Mucosa of stomach (tissue), 1 donor: ENCODE results near the gene CNOT9.
A peak's percentile ranks its signal among the peaks of the same experiment; 100 is the strongest.

Experiments
- H3K27me3 ChIP-seq: one replicate; pipeline ENCODE4 v1.7.0; 2013; ENCODE audit warnings: mild to moderate bottlenecking, low read length; ENCODE audit not compliant: control insufficient read depth, insufficient read depth
- H3K36me3 ChIP-seq: one replicate; pipeline ENCODE4 v1.7.0; 2013; ENCODE audit warnings: low read length; ENCODE audit not compliant: control insufficient read depth, insufficient read depth
- H3K4me1 ChIP-seq: one replicate; pipeline ENCODE4 v1.7.0; 2013; ENCODE audit warnings: mild to moderate bottlenecking, low read length; ENCODE audit not compliant: control insufficient read depth, insufficient read depth
- H3K4me3 ChIP-seq: one replicate; pipeline ENCODE4 v1.7.0; 2013; ENCODE audit warnings: low read length
- H3K9ac ChIP-seq: one replicate; pipeline ENCODE4 v1.7.0; 2013; ENCODE audit warnings: mild to moderate bottlenecking, low read length, moderate library complexity
- H3K9me3 ChIP-seq: one replicate; pipeline ENCODE4 v1.7.0; 2013; ENCODE audit warnings: mild to moderate bottlenecking, low read length, moderate library complexity; ENCODE audit not compliant: control insufficient read depth
- donor health status: Pancreatic carcinoma.

CNOT9 gene

GRCh38 chr2:218557941-218558340 is 10.7 kb upstream of the CNOT9 start:
- no peaks in the 10 kb centered on the region for H3K9me3 ChIP-seq
- no peak overlapping the region for H3K4me3 ChIP-seq
- H3K9ac ChIP-seq, result no peak overlapping the region
- no peaks in the 10 kb centered on the region for H3K4me1 ChIP-seq
- H3K27me3 ChIP-seq, result no peaks in the 10 kb centered on the region
- H3K36me3 ChIP-seq, result peaks cover 4% of the 10 kb centered on the region

GRCh38 chr2:218558986-218559385 is 9.7 kb upstream of the CNOT9 start:
- Histone ChIP-seq H3K4me3 (no peak overlapping the region), H3K4me1 (no peaks in the 10 kb centered on the region), H3K9ac (no peak overlapping the region), H3K9me3 (no peaks in the 10 kb centered on the region), H3K27me3 (no peaks in the 10 kb centered on the region), H3K36me3 (peaks cover 4% of the 10 kb centered on the region)

GRCh38 chr2:218564056-218564455 is 4.6 kb upstream of the CNOT9 start:
- Histone ChIP-seq H3K36me3 (no peaks in the 10 kb centered on the region), H3K9ac (no peak overlapping the region), H3K4me1 (peaks cover 4% of the 10 kb centered on the region), H3K27me3 (no peaks in the 10 kb centered on the region), H3K4me3 (no peak overlapping the region), H3K9me3 (no peaks in the 10 kb centered on the region)

- no peak overlapping the region for H3K4me3 ChIP-seq
- no peaks in the 10 kb centered on the region for H3K36me3 ChIP-seq
- peaks cover 11% of the 10 kb centered on the region for H3K4me1 ChIP-seq
- no peak overlapping the region for H3K9ac ChIP-seq
- no peaks in the 10 kb centered on the region for H3K27me3 ChIP-seq
- no peaks in the 10 kb centered on the region for H3K9me3 ChIP-seq
Observed at GRCh38 chr2:218566296-218566695, 2.3 kb upstream of the CNOT9 start.

- Histone ChIP-seq H3K27me3 (no peaks in the 10 kb centered on the region), H3K4me1 (peaks cover 11% of the 10 kb centered on the region), H3K9ac (peak overlapping the region; percentile 76), H3K9me3 (no peaks in the 10 kb centered on the region), H3K4me3 (peak overlapping the region; percentile 79), H3K36me3 (no peaks in the 10 kb centered on the region)
Observed at GRCh38 chr2:218567797-218568189, 846 bp upstream of the CNOT9 start.

- Histone ChIP-seq H3K4me1 (peaks cover 11% of the 10 kb centered on the region), H3K9ac (peak overlapping the region; percentile 89), H3K36me3 (no peaks in the 10 kb centered on the region), H3K9me3 (no peaks in the 10 kb centered on the region), H3K27me3 (no peaks in the 10 kb centered on the region), H3K4me3 (peak overlapping the region; percentile 75)
Observed at GRCh38 chr2:218569038-218569431, 396 bp downstream of the CNOT9 start.

- H3K9ac ChIP-seq, result peak overlapping the region; percentile 89
- no peaks in the 10 kb centered on the region for H3K27me3 ChIP-seq
- H3K36me3 ChIP-seq, result no peaks in the 10 kb centered on the region
- H3K4me1 ChIP-seq, result peaks cover 11% of the 10 kb centered on the region
- H3K4me3 ChIP-seq, result peak overlapping the region; percentile 75
- no peaks in the 10 kb centered on the region for H3K9me3 ChIP-seq
Observed at GRCh38 chr2:218569661-218570500, 1.2 kb downstream of the CNOT9 start.

- Histone ChIP-seq H3K4me3 (no peak overlapping the region), H3K9me3 (no peaks in the 10 kb centered on the region), H3K4me1 (peaks cover 11% of the 10 kb centered on the region), H3K36me3 (no peaks in the 10 kb centered on the region), H3K27me3 (no peaks in the 10 kb centered on the region), H3K9ac (no peak overlapping the region)
Observed at GRCh38 chr2:218570850-218571249, 2.2 kb downstream of the CNOT9 start.

- Histone ChIP-seq H3K36me3 (no peaks in the 10 kb centered on the region), H3K4me3 (no peak overlapping the region), H3K27me3 (no peaks in the 10 kb centered on the region), H3K4me1 (peaks cover 2% of the 10 kb centered on the region), H3K9ac (no peak overlapping the region), H3K9me3 (no peaks in the 10 kb centered on the region)
Observed at GRCh38 chr2:218576854-218577253, 8.2 kb downstream of the CNOT9 start.

- H3K4me1 ChIP-seq, result peaks cover 7% of the 10 kb centered on the region
- H3K9ac ChIP-seq, result no peak overlapping the region
- H3K9me3 ChIP-seq, result no peaks in the 10 kb centered on the region
- no peaks in the 10 kb centered on the region for H3K36me3 ChIP-seq
- H3K4me3 ChIP-seq, result no peak overlapping the region
- no peaks in the 10 kb centered on the region for H3K27me3 ChIP-seq
Observed at GRCh38 chr2:218577482-218578220, 9.0 kb downstream of the CNOT9 start.

- peaks cover 10% of the 10 kb centered on the region for H3K4me1 ChIP-seq
- H3K9me3 ChIP-seq, result no peaks in the 10 kb centered on the region
- no peaks in the 10 kb centered on the region for H3K36me3 ChIP-seq
- no peak overlapping the region for H3K4me3 ChIP-seq
- no peak overlapping the region for H3K9ac ChIP-seq
- H3K27me3 ChIP-seq, result no peaks in the 10 kb centered on the region
Observed at GRCh38 chr2:218578272-218578877, 9.7 kb downstream of the CNOT9 start.

- Histone ChIP-seq H3K27me3 (no peaks in the 10 kb centered on the region), H3K9ac (no peak overlapping the region), H3K4me3 (no peak overlapping the region), H3K36me3 (no peaks in the 10 kb centered on the region), H3K4me1 (peaks cover 10% of the 10 kb centered on the region), H3K9me3 (no peaks in the 10 kb centered on the region)
Observed at GRCh38 chr2:218582076-218582475, 13.4 kb downstream of the CNOT9 start.
